GM08714 (cell line): Measurements from ENCODE around the gene PROP1.
"Not testable (repeated sequence)": the region's sequence is repeated elsewhere in the genome, so short reads cannot be mapped to it uniquely, and the experiment has no call there.

ENCODE experiments used
- H3K4me3 ChIP-seq: fragments of 200-500 bp; sonication (Bioruptor generic); 2 replicates; pipeline ENCODE4 v1.5.1; 2014; ENCODE audit warnings: mild to moderate bottlenecking, low read length, inconsistent platforms
- ZNF274 ChIP-seq: IDR thresholded peaks from 2 replicates; pipeline ENCODE4 v1.6.1; 2012; ENCODE audit warnings: mild to moderate bottlenecking, low read depth, low read length

The PROP1 gene

GRCh38 chr5:177987326-177987725 lies 8.7 kb downstream of the PROP1 start:
- H3K4me3 ChIP-seq = no peak overlapping the region
- TF ChIP-seq ZNF274 = no peak

- no peak overlapping the region for H3K4me3 ChIP-seq
- no peak for TF ChIP-seq ZNF274
Observed at GRCh38 chr5:177985430-177986040, 10.5 kb downstream of the PROP1 start.

- H3K4me3 ChIP-seq = no peak overlapping the region
- TF ChIP-seq ZNF274 = no peak
Observed at GRCh38 chr5:177984584-177985206, 11.3 kb downstream of the PROP1 start.

- no peak overlapping the region for H3K4me3 ChIP-seq
- TF ChIP-seq ZNF274 = no peak
Observed at GRCh38 chr5:177983763-177984583, 12.1 kb downstream of the PROP1 start.

GRCh38 chr5:177982956-177983355 lies 13.1 kb downstream of the PROP1 start:
- no peak overlapping the region for H3K4me3 ChIP-seq
- no peak for TF ChIP-seq ZNF274

GRCh38 chr5:177982072-177982727 lies 13.8 kb downstream of the PROP1 start:
- no peak overlapping the region for H3K4me3 ChIP-seq
- no peak for TF ChIP-seq ZNF274

- TF ChIP-seq ZNF274 = no peak
- H3K4me3 ChIP-seq = no peak overlapping the region
Observed at GRCh38 chr5:177981296-177982071, 14.6 kb downstream of the PROP1 start.

GRCh38 chr5:177980743-177981151 lies 15.3 kb downstream of the PROP1 start:
- no peak for TF ChIP-seq ZNF274
- no peak overlapping the region for H3K4me3 ChIP-seq

GRCh38 chr5:177977600-177977999 lies 18.4 kb downstream of the PROP1 start:
- not testable (repeated sequence) for H3K4me3 ChIP-seq

GRCh38 chr5:177973066-177973635 lies 22.9 kb downstream of the PROP1 start:
- no peak for TF ChIP-seq ZNF274

GRCh38 chr5:177972613-177973012 lies 23.4 kb downstream of the PROP1 start:
- TF ChIP-seq ZNF274 = no peak

More at GRCh38 chr5:177973066-177973635, 22.9 kb downstream of the PROP1 start:
- H3K4me3 ChIP-seq = no peak overlapping the region

GRCh38 chr5:177972014-177972413 lies 24.0 kb downstream of the PROP1 start:
- H3K4me3 ChIP-seq = not testable (repeated sequence)

More at GRCh38 chr5:177972613-177973012, 23.4 kb downstream of the PROP1 start:
- no peak overlapping the region for H3K4me3 ChIP-seq

- no peak for TF ChIP-seq ZNF274
- no peak overlapping the region for H3K4me3 ChIP-seq
Observed at GRCh38 chr5:177968661-177969211, 27.3 kb downstream of the PROP1 start.

GRCh38 chr5:177967221-177967887 lies 28.7 kb downstream of the PROP1 start:
- H3K4me3 ChIP-seq = no peak overlapping the region
- no peak for TF ChIP-seq ZNF274
